Measurements from ENCODE around the gene MAP3K3.

DNA sequence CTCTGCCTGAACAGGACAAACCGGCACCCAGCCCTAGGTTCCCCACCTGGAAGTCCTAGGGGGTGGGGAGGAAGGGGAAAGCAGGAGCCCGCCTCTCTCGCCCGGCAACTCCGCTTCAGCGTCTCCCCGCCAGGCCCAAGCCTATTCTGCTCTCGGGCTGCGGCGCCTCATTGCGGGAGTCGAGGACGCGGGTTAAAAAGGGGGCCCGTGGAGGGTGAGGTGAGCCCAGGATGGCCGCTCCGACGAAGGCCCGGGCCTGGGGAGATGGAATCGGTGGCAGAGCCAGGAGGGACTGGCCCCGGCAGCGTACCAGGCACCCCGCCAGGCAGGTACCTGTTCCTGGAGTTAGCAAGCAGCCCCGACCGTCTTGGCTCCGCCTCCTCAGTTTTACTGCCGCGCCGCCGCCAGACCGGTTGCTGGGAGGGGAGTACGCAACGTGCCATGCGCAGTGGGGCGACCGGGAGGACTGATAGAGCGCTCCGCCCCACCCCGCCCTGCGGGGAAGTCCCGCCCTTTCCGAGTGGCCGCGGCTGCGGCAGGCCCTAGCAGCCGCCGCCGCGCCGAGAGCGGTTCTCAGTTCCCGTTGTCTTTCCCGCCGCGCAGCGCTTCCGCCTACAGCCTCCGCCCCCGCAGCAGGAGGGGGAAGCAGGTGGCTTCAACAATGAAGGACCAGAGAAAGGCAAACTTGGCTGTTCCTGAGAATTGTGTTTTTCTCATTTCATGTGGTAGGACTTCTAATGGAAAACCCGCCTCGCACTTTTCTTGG lies 119.4 kb downstream of the MAP3K3 start, which contains the start of gene STRADA:
- peak; percentile 74 for TF ChIP-seq POLR2A (IDR thresholded peaks at IDR 0.05)
- TF ChIP-seq, protein P1, sequence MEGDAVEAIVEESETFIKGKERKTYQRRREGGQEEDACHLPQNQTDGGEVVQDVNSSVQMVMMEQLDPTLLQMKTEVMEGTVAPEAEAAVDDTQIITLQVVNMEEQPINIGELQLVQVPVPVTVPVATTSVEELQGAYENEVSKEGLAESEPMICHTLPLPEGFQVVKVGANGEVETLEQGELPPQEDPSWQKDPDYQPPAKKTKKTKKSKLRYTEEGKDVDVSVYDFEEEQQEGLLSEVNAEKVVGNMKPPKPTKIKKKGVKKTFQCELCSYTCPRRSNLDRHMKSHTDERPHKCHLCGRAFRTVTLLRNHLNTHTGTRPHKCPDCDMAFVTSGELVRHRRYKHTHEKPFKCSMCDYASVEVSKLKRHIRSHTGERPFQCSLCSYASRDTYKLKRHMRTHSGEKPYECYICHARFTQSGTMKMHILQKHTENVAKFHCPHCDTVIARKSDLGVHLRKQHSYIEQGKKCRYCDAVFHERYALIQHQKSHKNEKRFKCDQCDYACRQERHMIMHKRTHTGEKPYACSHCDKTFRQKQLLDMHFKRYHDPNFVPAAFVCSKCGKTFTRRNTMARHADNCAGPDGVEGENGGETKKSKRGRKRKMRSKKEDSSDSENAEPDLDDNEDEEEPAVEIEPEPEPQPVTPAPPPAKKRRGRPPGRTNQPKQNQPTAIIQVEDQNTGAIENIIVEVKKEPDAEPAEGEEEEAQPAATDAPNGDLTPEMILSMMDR (IDR thresholded peaks at IDR 0.05) = no peak

All from ovary (tissue), 3 donors.